ENCODE data around the gene ADARB1.

Gene ADARB1

GRCh38 chr21:45075596-45076244 is 1.3 kb downstream of the ADARB1 start:
- no peak for DNase-seq (ENCODE audit: low read depth in 3 of 3)

DNA sequence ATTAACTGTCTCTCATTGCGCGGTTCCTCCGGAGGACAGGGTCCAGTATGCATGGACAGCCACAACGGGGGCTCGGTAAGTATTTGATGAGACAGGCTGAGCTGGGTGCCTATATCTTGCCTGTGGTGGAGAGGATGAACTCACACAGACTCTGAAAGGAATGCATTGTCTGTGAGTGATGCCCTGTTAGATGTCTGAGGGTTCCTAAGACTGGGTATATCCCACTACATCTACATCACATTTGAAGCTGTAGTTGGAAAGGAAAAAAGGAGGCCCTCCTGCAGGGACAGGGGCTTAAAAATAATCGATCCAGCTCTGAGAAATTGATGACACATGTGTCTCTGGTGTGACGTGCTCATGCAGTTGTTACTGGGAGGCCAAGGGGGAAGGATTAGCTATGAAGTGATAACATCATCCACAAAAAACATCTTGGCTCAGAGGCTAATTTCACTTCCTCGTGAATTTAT is 1.9 kb downstream of the ADARB1 start:
- DNase-seq (ENCODE audit: low read depth in 3 of 3): no peak

DNA sequence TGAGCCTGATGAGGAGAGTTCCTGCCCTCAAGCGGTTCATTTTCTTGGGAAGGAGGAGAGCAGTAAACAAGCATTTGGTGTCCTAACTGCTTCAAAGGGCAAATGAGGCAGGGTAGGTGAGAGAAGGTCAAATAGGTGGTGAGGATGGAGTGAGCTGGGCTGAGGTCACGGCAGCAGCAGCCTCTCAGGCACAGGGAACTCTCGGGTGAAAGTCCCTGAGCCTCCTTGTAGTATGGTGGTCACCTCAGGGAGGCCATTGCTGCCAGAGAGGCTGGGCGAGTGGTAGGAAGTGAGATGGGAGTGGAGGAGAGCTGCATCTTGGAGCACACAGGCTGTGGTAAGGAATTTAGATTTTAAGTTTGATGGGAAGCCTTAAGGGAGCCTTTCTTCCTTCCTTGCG is 4.0 kb downstream of the ADARB1 start:
- DNase-seq (ENCODE audit: low read depth in 3 of 3): no peak

DNA sequence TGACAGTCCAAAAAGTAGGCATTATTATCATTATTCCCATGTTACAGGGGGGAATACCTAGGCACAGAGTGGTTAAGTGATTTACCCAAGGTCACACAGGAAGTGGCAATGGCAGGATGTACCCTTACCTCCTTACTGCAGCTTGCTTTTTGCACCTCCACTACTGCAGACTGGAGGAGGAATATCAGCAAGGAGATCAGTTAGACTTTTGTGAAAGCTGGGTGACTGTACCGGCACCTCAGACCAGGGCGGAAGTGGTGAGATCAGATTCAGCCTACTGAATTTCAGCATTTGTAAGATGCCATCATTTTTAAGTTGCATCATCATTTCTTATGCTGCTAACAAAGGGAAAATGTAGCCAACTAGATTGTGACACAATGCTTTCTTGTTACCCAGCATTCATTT is 4.5 kb downstream of the ADARB1 start:
- peak; percentile 29 to 67 (median 56) for DNase-seq (ENCODE audit: low read depth in 3 of 3)

DNA sequence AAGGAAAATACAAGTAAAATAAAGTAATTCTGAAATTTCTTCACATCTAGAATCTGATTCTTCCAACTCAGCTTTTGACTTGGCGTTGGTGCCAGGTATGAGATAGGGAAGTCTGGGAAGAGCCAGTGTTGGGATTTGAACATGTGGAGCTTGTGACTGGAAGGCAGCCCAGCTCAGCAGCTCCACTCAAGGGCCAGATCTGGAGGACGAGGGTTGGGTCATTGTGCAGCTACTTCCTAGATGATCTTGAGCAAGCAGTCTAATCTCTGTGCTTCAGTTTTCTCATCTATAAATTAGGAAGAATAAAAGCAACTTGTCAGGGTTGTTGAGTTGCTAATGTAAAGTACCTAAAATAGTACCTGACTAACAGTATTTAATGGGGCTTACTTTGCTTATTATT is 5.0 kb downstream of the ADARB1 start:
- DNase-seq (ENCODE audit: low read depth in 3 of 3): no peak

- no peak for DNase-seq (ENCODE audit: low read depth in 3 of 3)
Measured at GRCh38 chr21:45080232-45080631, 5.9 kb downstream of the ADARB1 start.

DNA sequence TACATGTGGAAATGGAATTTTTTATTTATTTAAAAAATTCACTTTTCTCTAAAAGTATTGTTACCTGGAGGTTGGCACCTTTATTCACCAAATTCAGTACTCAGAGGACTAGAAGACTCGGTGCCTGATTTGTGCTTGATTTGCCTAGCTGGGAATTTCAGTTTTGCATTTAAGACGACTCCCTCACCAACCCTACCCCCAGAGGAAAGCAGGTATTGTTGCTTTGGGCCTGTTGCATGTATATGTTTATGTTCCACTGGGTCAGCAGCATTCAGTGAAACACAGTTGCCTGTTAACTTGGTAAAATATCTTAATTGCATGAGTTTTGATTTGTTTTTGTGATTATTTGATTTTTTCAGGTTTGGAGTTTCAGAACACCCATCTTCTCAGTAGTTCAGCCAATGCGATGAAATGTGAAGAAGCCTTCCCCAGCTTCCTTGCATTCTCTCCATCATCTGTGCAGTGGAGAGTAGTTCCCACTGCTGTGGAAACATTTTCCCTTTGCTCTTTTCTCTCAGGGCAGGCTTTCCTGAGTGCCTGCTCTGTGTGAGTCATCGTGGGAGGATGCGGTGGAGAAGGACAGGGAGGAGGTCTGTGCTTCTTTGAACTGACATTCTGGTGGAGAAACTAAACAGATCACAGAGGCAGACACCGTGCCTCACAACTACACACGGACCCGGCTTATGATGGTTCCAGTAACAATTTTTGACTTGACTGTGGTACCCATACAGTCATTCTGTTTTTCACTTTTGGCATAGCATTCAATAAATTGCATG is 6.4 kb downstream of the ADARB1 start:
- DNase-seq (ENCODE audit: low read depth in 3 of 3): no peak

- DNase-seq (ENCODE audit: low read depth in 3 of 3): no peak
Measured at GRCh38 chr21:45081636-45082035, 7.3 kb downstream of the ADARB1 start.

- DNase-seq (ENCODE audit: low read depth in 3 of 3): no peak
Measured at GRCh38 chr21:45082736-45083135, 8.4 kb downstream of the ADARB1 start.

DNA sequence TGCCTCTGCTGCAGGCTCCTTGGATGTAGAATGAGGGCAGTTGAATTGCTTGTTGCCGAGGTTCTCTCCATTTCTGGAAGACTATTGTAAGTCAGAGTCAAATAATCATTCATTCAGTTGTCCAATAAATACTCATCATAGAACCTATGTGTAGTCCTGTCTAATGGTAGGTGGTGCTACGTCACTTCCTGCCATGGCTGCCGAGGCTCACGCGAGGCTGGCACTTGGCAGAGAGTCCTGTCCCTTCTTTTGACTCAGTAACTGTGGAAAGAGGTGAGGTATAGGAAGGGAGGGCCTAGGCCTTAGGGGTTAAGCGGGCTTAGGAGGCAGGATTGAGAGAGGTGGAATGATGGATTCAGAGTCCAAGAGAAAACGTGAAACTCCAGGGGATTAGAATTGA is 9.7 kb downstream of the ADARB1 start:
- no peak for DNase-seq (ENCODE audit: low read depth in 3 of 3)

DNA sequence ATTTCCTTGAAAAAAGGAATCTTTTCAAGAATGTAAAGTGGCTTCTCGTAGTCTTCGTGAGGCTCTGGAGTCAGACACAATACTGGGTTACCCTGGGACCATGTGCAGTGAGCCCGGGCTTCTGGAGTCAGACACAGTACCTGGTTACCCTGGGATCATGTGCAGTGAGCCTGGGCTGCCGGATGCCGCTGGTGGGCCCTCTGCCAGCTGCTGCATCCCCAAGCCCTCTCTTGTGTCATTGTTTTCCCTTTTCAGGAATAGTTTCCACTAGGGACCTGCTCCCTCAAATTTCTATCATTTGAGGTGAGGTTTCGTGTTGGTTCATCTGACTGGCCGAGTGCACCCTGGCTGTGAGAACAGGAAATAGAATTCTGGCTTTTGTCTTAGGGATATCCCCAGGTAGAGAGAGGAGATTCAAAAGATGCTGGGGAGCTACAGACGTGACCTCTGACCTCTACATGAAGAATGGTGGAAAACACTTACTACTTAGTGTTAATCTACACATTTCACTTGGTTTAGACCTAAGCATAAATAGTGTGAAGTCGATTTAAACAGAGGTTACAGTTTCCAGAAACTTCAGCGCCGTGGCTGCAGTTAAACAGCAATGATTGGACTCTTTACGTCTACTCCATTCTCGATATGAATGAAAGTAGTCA is 10.6 kb downstream of the ADARB1 start:
- no peak for DNase-seq (ENCODE audit: low read depth in 3 of 3)

GRCh38 chr21:45085700-45086099 is 11.3 kb downstream of the ADARB1 start:
- DNase-seq (ENCODE audit: low read depth in 3 of 3): no peak

GRCh38 chr21:45086337-45086958 is 12.1 kb downstream of the ADARB1 start:
- no peak for DNase-seq (ENCODE audit: low read depth in 3 of 3)

DNA sequence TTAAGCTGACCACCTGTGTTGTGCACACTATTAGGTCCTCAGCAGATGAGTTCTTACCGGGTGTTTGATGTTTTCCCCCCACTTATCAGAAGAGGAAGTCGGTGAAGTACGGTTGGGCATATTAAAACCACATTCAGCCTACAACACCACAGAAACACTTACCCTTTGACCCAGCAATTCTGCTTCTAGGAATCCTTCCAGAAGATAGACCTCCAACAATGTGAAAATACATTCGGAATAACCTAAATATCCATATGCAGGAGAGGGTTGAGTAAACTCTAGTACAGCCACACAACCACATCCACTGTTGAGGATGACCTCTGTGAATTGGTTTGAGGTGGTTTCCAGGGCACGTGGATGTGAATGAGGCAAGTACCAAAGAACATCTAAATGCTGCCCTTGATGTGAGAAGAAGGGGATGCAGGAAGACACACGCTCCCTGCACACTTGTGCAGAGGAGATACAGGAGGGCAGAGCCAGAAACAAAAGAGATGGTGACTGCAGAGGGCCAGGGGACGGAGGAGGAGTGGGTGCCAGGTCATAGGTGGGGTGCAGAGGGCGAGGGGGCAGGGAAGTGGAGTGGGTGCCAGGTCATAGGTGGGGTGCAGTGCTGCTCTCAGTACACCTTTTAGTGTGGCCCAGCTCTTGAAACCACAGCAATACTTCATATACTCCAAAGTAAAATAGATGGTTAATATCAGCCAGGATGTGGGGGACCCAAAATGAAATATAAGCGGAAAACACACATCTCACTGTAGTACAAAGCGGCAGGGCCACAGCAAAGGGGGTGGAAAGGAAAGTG is 12.8 kb downstream of the ADARB1 start:
- DNase-seq (ENCODE audit: low read depth in 3 of 3): no peak

DNA sequence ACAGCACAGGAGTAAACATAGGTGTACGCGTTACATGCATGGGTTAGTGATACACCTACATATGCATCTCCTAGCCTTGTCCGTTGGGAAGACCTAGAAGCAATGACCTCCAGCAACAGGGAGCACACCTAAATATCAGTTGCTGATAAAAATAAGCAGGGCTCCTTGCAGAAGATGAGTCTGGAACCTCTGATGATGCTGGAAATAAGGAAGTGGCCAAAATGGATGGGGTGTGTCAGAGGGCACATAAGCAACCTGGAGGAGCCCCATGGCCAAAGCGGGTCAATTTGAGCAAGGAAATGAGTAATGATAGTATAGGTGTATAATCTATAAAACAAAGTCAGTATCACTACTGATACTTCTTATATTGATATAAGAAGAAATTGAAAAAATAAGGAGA is 13.7 kb downstream of the ADARB1 start:
- DNase-seq (ENCODE audit: low read depth in 3 of 3): no peak

- no peak for DNase-seq (ENCODE audit: low read depth in 3 of 3)
Measured at GRCh38 chr21:45088729-45089128, 14.3 kb downstream of the ADARB1 start.

DNA sequence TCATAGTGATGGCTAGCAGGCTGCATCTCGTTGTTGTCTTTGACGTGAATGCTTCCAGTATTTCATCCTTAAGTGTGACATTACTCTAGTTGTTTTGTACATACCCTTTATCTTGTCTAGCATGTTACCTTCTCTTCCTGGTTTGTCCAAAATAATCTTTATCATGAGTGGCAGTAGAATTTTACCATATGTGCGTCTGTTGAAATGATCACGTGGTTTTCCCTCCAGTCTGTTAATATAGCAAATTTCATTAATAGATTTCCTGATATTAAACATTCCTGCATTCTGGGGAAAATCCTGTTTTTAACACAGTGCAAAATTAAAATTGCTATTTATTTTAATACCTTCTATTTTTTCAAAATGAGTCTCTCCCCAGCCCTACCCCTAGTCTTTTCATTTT is 15.6 kb downstream of the ADARB1 start:
- no peak for DNase-seq (ENCODE audit: low read depth in 3 of 3)

- no peak for DNase-seq (ENCODE audit: low read depth in 3 of 3)
Measured at GRCh38 chr21:45090966-45091365, 16.6 kb downstream of the ADARB1 start.

- DNase-seq (ENCODE audit: low read depth in 3 of 3): no peak
Measured at GRCh38 chr21:45091550-45092322, 17.4 kb downstream of the ADARB1 start.

GRCh38 chr21:45093035-45093532 is 18.7 kb downstream of the ADARB1 start:
- no peak for DNase-seq (ENCODE audit: low read depth in 3 of 3)

GRCh38 chr21:45094412-45094811 is 20.0 kb downstream of the ADARB1 start:
- DNase-seq (ENCODE audit: low read depth in 3 of 3): no peak

Measured in stimulated activated CD4-positive, alpha-beta T cell treated with anti-CD3 and anti-CD28 coated beads, TNF-alpha, amount 100 ng/mL, for 24 hours (primary cell).